Measurements from ENCODE around the gene RFFL.

Gene RFFL

DNA sequence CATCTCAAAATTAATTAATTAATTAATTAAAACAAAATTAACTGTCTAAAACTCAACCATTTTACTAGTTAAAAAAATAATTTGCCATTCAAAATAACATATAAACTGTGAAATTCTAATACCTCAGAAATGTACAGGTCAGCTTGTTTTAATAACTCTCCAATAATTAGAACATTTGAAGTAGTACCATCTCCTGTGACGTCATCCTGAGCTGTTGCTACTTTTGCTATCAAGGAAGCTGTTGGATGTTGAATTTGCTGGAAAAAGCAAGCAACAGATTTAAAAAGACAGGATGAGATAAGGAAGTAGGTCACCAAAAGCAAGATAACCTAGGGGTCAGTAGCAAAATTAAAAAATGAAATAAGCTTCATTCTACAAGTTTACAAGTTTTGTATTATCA, 105.1 kb downstream of the RFFL start:
- no peak for DNase-seq

Data from NCI-H446 treated with DMSO at 0.1 percent for 48 hours (cell line).